ENCODE measurements around the gene CRABP2. TPM values are rescaled to one million over a fixed set of nuclear protein-coding genes. Genes with fewer than 3 reads are reported as not detected.

Gene CRABP2
- total and polyA plus RNA-seq, 2 of the 13 experiments (the other 11 are each of a cell fraction or from before 2014, with no cell fraction given), result 0.40 to 0.60 TPM

DNA sequence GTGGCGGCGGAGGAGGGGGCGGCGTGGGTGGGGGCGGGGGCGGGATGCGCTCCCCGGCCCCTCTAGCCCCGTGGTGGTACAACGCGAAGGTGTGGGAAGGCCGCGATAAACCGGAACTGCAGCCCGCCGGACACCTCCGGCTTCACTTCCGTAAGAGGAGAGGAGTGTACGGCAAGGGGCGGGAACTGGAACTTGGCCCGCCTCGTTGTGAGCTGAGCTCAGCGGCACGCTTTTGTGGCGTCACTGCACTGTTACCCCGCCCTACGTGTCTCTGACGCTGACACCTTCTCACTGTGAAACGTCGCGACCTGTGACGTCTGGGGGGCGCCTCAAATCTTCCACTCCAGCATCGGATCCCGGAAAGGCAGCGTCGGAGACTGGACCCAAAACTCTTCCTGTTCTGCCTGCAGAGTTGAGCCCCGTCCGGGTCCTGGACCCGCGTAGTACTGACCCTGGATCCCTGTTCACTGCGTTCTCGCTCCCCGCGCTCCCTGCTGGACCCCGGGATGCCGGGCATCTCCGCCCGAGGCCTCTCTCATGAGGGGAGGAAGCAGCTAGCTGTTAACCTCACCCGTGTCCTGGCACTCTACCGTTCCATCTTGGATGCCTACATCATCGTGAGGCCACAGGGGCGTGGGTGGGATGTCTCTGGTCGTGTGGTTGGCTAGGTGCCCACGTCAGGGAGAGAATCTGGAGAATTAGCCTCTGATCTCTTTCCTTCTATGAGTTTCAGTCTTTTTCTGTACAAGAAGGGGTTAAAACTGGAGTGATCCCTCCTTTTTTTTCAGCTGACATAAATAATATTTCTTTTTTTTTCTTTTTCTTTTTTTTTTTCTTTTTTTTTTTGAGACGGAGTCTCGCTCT lies 23.4 kb upstream of the CRABP2 start, which contains the start of gene ISG20L2 (continued):
- TF ChIP-seq NFE2 (CRISPR knock-in tag; IDR thresholded peaks at IDR 0.05) (no peak), NR2F6 (IDR thresholded peaks at IDR 0.05) (peak; percentile 25; the same call in 1 of the 2 replicates), NR2F6 (CRISPR knock-in tag; IDR thresholded peaks at IDR 0.05) (0 out of 2 replicates have a peak, but pooled peaks have one; percentile 36), ZNF430 (CRISPR knock-in tag; IDR thresholded peaks at IDR 0.05) (no peak), ZNF570 (CRISPR knock-in tag; IDR thresholded peaks at IDR 0.05; ENCODE audit: borderline replicate concordance) (no peak), NR2C2 (CRISPR knock-in tag; IDR thresholded peaks at IDR 0.05; ENCODE audit: borderline replicate concordance) (peak; percentile 47; the same call in 1 of the 2 replicates), ZNF713 (CRISPR knock-in tag; IDR thresholded peaks at IDR 0.05) (no peak), ZFP36L1 (CRISPR knock-in tag; IDR thresholded peaks at IDR 0.05) (no peak), HMG20B (CRISPR knock-in tag; conservative IDR thresholded peaks at IDR 0.05) (no peak), NFKB2 (CRISPR knock-in tag; IDR thresholded peaks at IDR 0.05; ENCODE audit: borderline replicate concordance) (no peak), SOX13 (IDR thresholded peaks at IDR 0.05) (no peak), SOX13 (CRISPR knock-in tag; conservative IDR thresholded peaks at IDR 0.05 in 1 of 2, IDR thresholded peaks at IDR 0.05 in 1 of 2) (no peak), SAFB2 (CRISPR knock-in tag; IDR thresholded peaks at IDR 0.05; ENCODE audit: borderline replicate concordance, low read depth) (no peak), IKZF4 (CRISPR knock-in tag; IDR thresholded peaks at IDR 0.05; ENCODE audit: borderline replicate concordance, low read depth, not compliant biosample characterization) (peak; percentile 46), MIER3 (CRISPR knock-in tag; IDR thresholded peaks at IDR 0.05; ENCODE audit: borderline replicate concordance) (no peak), TMF1 (CRISPR knock-in tag; IDR thresholded peaks at IDR 0.05; ENCODE audit: low read depth) (0 out of 2 replicates have a peak, but pooled peaks have one; percentile 53), HNF4A (CRISPR knock-in tag; IDR thresholded peaks at IDR 0.05) (0 out of 2 replicates have a peak, but pooled peaks have one; percentile 29), ZNF605 (CRISPR knock-in tag; IDR thresholded peaks at IDR 0.05) (peak; percentile 52), TEAD3 (CRISPR knock-in tag; optimal IDR thresholded peaks at IDR 0.05; ENCODE audit: borderline replicate concordance) (peak; percentile 25), GABPB1 (CRISPR knock-in tag; IDR thresholded peaks at IDR 0.05) (peak; percentile 92), SNAPC2 (CRISPR knock-in tag; IDR thresholded peaks at IDR 0.05) (no peak), TAF1 (CRISPR knock-in tag; IDR thresholded peaks at IDR 0.05) (peak; percentile 59; the same call in 1 of the 2 replicates), NFYC (CRISPR knock-in tag; IDR thresholded peaks at IDR 0.05) (no peak), ARNT2 (CRISPR knock-in tag; IDR thresholded peaks at IDR 0.05; ENCODE audit: low read depth) (no peak; the same call in 1 of the 2 replicates), ZNF788 (CRISPR knock-in tag; IDR thresholded peaks at IDR 0.05; ENCODE audit: borderline replicate concordance) (peak; percentile 45; the same call in 1 of the 2 replicates), BCL6 (CRISPR knock-in tag; IDR thresholded peaks at IDR 0.05) (no peak), SUZ12 (IDR thresholded peaks at IDR 0.05; ENCODE audit: low read depth, low read length) (no peak)
- TF ChIP-seq, protein P1, sequence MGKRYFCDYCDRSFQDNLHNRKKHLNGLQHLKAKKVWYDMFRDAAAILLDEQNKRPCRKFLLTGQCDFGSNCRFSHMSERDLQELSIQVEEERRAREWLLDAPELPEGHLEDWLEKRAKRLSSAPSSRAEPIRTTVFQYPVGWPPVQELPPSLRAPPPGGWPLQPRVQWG (CRISPR knock-in tag; IDR thresholded peaks at IDR 0.05; ENCODE audit: borderline replicate concordance, low read depth), result no peak
- TF ChIP-seq, protein P2, sequence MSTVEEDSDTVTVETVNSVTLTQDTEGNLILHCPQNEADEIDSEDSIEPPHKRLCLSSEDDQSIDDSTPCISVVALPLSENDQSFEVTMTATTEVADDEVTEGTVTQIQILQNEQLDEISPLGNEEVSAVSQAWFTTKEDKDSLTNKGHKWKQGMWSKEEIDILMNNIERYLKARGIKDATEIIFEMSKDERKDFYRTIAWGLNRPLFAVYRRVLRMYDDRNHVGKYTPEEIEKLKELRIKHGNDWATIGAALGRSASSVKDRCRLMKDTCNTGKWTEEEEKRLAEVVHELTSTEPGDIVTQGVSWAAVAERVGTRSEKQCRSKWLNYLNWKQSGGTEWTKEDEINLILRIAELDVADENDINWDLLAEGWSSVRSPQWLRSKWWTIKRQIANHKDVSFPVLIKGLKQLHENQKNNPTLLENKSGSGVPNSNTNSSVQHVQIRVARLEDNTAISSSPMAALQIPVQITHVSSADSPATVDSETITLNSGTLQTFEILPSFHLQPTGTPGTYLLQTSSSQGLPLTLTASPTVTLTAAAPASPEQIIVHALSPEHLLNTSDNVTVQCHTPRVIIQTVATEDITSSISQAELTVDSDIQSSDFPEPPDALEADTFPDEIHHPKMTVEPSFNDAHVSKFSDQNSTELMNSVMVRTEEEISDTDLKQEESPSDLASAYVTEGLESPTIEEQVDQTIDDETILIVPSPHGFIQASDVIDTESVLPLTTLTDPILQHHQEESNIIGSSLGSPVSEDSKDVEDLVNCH (CRISPR knock-in tag; IDR thresholded peaks at IDR 0.05), result no peak
